ENCODE data around the gene DPF3.

Gene DPF3

DNA sequence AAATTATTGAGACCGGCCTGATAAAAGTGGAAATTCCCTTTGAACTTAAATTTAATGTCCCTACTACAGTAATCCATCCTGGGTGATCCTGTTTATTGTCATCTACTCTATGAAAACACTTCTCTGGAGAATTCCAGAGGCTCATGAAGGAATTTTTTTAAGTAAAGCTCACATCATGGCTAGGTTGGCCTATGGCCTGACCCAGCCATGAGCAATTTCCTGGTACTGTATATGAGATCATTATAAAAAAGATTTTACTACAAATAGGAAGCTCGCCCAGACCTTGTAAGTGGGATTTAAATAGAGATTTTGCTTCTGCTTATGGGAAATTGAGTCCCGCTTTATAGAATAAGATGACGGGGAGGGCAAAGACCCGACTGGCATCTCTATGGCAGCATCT, 215.5 kb downstream of the DPF3 start:
- no peak for DNase-seq

DNA sequence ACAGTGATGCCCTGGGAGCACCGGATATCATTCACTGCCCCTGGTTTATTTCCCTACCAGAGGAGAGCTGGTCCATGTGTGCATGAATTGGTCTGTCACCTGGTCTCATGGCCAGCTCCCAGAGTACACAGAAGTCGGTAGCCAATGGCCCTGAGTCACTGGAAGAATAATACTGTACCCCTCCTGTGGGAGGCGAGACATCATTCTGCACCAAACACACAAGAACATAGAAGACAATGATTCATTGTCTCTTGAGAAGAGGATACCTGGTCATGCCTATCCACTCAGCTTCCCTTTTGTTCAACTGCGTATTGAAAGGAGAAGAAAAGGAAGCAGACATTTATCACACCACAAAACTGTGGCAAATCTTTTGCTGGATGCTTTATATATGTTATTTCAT, 216.2 kb downstream of the DPF3 start:
- peak in 1 of 14 donors; percentile 9 for DNase-seq

DNA sequence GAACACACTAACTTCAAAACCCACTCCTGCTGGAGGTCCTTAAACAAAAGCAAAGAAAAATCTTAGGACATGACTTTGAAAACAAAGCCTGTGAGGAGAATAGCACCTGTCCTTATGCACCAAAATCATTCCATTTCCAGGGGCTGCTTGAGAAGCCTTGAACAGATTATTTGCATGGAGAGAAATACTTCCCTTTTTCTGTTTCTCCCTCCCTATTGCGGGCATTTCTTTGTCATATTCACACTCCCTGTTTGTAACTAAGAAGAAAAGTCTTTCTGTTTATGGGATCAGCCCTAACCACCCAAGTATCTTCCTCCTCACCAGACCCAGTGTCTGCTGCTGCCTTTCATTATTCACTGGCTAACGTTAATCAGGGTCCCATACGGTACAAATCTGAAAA, 218.8 kb downstream of the DPF3 start:
- no peak for DNase-seq

DNA sequence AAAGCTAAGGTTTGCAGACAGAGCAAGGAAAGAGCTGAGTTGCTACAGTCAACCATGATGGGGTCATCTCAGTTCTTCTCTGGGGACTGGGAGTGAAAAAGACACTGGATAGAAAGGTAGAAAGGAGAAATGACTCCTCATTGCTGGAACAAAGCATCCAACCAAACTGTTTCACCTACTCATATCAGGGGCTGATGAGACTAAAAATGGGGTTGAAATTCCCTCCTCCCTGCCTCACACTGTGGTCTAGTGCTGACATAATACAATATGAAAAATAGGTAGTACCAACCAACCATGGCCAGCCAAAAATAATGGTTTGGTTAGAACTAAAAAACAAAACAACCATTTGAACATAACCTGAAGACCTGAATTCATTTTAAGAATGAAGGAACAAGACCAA, 220.7 kb downstream of the DPF3 start:
- DNase-seq = no peak

DNA sequence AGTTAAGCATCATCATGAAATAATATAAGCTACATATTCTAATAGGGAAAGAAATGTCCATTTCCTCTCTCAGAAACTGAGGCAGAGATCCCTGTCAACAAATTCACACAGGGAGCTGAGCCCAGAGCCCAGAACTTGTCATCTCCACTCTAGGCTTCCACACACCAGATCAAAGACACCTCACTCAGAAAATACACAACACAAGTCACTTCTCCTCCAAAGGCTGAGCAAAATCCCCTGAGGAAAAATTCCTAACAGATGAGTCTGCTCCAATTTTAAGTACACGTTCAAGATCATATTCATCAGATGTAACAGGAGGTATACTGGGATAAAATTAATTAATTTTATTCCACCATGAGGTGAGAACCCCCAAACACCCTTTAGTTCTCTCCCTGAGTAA, 227.3 kb downstream of the DPF3 start:
- DNase-seq = no peak

DNA sequence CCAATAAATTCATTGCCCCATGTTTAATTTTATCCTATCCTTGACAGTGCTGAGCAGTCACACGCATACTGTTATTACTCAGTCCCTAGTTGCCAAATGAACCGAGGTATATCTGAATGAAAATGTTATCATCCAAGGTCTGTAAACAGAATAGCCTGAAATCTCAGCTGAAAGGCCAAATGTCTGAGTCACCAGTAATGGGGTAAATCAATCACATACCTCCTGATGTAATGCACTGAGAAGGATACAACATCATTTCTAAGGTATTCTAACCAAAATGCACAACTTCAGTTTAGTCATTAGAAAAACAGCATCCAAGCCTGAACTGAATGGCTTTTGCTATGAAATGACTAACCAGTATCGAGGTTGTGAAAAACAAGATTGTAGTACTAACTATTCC, 228.6 kb downstream of the DPF3 start:
- DNase-seq = no peak

DNA sequence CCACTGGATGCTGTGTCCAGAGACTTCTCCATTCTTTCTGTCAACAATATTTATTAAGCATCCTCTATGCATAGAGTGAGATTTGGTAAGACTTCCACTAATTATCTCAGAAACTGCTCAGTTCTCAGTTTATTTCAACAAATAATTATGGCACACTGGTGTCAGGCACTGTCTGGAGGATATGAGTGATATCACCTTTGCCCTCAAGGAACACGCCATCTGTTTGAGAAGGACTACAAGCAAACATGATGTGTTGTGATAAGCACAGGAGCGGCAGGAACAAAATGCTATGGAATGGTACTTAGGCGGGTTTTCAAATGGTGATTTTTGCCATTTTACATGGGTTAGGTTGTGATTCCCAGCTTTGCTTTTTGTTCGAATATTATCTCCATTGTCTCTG, 229.2 kb downstream of the DPF3 start:
- DNase-seq = no peak

DNA sequence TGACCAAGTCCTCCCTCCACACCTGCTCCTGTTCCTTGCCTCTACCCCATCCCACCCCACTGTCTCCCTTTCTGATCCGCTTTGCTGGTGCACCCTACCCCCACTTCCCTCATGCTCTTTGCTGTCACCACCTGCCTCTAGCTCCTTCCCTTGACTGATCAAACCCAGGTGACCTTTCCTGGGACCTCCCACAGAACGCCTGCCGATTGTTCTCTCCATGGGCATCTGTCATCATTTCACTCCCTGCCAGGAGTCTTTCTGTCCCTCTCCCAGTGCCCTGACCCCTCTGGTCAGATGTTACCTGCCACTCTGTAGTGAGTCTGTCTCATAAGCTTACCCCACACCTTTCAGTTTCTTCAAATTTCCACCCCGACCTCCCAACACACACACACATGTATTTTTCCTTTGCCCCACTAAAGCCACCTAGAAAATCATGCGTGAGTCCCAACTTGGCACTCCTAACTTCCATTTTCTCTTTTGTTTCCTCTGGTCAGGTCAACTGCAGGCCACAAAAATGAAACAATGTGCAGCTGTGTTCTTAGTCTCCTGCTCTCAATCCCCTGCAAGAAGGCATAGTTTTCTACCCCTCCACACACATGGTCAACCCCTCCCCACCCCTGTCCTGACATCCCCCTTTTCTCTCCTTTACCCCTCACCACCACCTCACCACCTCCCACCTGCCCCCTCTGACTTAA, 229.8 kb downstream of the DPF3 start:
- DNase-seq = no peak

DNA sequence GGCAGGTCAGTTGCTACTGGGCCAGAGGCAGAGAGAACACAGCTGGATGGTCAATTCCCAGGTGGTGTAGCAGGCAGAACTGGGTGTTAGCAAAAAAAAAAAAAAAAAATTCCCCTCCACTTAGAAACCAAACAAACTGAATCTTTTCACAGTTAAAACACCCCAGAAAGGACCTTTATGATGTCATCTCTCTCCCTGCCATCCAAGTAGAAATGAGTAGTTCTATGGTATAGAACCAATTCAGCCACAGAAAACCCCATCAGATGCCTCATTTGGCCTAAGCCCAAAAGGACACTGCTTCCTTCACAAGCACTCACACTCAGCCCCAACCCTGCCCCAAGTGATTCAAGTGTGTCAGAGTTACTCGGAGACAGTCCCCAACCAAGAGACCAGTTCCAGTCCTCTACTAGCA, 230.8 kb downstream of the DPF3 start:
- no peak for DNase-seq

DNA sequence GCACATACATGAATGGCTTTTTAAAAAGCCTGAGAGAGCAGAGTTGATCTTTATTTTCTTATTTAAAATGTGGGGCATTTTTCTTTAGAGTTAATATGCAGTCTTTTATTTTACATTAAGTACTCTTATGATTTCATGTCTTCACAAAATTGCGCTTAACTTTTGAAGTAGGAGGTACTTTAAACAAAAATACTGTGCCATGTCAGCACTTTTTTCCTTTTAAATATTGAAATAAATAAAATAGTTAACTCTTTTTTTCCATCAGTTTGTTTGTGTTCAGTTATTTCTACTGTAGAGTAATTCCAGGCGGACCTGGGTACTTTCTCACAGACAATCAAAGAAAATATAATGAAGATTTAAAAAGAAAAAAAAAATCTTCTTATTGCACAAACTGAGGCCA, 231.7 kb downstream of the DPF3 start:
- DNase-seq = no peak

DNA sequence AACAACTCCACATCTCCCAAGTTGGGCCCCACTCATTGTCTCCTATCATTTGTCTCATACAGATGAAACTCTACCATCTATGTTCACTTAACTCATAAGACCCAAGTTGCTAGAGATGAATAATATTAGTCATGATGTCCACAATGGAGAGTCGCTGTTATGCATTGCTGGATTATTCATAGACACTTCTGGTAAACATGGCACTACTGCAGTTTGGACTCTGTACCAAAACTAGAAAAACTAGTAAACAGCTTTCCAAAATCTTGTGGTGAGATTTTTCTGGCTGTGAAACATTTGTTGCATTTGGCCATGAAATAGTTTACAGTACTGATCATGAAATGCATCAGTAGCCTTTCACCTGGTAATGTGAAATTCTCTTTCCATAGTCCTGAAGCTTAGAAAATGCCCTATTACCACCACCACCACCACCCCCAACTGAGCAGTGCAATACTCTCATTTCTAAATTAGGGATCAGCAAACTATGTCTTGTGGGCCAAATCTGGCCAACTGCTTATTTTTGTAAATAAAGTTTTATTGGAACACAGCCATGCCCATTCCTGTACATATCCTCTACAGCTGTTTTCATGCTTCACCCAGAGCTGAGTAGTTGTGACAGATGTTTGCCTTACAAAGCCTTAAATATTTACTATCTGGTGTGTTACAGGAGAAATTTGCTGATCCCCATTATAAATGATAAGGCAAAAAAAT, 236.5 kb downstream of the DPF3 start:
- DNase-seq = no peak

DNA sequence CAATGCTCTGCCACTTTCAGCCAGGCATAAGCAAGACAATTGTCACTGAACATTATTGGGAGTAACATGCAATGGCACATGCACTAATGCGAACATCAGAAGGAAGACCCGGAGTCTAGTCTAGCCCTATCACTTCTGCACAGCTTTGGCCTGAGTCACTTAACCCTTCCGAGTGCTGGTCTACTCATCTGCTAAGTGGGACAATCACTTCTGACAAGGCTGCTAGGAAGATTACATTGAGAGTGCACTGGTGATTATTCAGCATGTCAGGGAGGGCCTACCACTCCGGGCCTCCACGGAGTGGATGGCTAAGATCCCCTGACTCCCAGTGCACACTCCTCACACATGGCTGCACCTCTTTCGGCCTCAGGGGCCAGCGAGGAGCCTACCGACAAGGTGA, 240.9 kb downstream of the DPF3 start:
- DNase-seq = no peak

DNA sequence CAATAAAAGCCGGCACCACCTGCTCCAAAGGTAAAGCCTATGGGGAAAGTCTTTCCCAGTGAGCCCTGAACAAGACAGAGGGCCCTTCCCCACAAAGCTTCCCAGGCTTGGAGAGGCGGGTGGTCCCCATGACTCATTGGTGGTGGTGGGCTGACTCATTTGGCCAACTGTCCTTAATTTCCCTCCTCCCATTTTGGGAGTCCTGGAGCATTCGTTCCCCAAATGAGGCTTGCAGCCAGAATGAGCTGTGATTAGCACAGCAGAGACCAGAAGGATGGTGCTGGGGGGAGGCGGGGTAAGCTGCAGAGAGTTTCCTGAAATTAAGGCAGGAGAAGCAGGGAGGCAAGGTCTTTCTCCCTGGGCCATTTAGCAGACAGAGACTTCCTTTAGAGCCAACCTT, 241.7 kb downstream of the DPF3 start:
- DNase-seq = peak in 2 of 14 donors; percentile 32 to 35

DNA sequence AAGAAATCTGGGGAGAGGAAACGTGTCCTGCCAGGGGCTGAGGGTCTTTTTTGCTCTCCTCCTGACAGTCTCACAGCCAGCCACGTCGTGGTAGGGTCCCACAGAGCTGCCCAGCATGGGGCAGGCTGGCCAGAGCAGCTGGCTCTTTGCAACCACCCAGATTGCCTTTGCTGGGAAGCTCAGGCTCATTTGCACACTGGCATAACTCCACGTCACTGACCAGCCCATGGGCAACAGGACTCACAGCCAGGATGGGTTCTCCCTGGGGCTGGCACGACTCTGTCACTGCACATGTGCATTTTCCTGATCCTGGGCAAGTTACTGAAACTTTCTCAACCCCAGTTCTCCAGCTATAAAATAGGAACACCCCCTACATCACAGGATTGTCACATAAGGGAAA, 242.2 kb downstream of the DPF3 start:
- peak in 7 of 14 donors; percentile 12 to 67 (median 36) for DNase-seq

DNA sequence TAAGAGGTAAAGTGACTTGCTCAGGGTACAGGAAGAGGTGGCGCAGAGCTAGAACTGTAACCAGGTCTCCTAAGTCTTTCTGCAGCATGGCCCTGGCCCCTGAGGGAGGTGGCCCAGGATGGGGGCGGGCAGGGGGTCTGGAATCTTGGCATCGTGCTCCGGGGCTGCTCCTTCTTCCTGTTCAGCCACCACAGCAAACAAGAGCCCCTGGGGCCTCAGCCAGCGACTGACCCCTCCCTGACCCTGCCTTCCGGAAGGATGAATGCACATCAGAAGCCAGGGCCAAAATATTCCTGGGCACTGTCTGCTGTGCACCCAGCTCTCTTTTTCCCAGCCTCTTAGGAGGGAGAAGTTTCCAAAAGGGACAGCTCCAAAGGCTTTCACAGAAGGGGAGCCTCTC, 242.8 kb downstream of the DPF3 start:
- peak in 3 of 14 donors; percentile 8 to 46 (median 33) for DNase-seq

DNA sequence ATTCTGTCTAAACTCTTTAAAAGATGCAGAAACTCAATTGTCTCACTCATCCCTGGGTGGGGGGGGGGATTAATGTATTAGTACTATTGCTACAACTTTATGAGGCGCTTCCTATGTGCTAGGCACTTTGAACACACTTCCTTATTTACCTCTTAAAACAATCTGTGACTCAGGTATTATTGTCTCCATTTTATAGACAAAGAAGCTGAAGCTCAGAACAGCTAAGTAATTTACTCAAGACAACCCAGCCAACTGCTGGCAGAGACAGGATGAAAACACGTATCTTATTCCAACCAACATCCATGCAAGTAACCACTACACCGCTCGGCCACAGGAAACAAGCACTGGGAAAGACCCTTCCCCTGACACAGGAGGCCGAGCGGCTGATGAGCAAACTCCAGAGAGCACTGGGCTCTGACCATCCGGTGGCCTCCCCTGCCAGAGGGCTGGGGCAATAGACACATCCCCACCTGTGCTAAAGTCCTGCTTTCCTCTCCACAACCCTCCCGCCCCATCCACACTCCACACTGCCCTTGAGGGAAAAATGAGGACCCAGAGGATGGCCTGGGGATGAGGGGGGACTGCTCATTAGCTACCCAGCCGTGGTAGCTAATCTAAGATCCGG, 244.2 kb downstream of the DPF3 start:
- DNase-seq = no peak

DNA sequence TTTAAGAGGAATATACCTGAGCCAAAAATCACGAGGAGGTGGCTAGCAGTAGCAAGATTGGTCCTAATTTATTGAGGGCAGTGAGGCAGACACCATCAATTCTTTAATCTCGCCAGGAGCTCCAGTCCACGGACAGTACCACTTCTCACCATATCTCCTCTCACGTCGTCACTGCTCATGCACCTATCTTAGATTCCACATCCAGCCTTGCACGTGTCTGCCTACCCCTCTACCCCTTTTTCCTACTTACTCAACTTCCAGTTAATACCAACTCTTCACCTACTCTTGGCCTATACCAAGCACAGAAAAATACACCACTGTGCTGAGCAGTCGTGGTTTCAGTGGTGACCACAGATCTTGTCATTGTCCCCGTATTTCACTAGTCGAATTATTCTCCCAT, 246.1 kb downstream of the DPF3 start:
- no peak for DNase-seq

DNA sequence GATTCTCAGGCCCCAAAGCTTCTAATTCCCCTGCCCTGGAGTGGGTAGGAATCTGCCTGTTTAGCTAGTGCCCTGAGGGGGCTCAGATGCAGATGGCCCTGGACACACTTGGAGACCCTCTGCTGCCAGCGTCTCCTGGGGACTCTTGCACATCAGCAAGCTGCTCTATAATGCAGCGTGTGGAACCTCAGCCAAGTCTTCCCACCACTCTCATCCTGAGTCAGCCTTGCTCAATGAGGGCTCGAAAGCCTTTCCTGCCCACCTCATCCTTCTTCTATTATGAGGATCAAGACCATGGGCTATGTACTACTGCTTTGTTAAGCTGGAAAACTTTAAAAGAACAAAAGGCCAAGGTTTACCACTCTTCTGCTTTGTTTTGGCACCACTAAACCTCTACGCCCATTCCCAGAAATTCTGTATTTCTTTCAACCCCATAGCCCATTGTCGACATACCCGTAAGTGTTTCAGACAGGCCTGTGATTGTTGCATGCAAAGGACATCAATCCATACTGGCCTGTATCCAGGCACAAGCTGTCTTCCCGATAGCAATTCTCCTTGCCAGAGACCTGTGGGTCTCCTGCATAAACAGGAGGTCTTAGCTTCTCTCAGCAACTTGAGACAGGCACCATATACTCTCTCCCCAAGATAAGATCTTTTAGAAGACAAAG, 246.9 kb downstream of the DPF3 start:
- DNase-seq = peak in 2 of 14 donors; percentile 20 to 43

DNA sequence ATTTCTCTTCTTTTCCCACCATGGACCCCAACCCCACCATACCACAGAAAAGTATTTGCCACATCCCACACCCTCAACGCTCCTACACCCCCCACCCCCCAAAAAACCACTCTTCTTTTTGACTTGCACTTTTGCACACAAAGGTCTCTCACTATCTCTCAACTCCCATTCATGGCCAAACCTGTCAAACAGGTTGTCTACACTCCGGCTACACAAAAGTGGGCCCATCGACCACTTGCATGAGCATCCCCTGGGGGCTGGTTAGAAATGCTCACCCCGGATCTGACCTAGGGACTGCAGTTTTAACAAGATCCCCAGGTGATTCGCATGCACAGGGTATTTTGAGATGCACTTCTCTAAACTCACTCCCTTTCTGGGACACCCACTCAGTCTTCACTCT, 248.2 kb downstream of the DPF3 start:
- DNase-seq = no peak

DNA sequence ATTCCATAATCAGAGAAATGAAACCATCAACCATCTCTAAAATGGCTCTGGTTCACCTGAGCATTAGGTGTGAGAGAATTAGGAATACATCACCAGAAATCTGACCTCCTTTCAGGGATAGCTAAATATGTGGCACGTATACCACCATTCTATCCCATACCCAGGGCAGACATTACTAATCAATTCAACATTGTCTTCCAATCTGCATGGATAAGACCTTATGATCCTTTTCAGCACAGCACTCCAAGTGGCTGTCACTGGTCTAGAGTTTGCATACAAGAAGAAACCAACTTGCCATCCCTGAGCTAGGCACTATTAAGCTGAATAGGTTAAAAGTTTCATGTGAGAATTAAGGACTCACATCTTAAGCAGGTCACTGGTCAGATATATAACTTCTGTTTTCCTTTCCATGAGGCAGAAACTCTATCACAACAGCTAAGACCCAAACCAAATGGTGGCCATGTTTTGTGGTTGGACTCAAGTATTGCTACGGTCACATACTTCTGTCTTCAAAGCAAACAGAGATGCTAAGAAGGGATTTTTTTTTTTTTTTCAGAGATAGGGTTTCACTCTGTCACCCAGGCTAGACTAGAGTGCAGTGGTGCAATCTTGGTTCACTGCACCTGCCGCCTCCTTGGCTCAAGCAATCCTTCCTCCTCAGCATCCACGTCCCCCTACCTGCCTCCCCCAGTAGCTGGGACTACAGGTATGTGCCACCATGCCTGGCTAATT, 249.0 kb downstream of the DPF3 start:
- no peak for DNase-seq

DNA sequence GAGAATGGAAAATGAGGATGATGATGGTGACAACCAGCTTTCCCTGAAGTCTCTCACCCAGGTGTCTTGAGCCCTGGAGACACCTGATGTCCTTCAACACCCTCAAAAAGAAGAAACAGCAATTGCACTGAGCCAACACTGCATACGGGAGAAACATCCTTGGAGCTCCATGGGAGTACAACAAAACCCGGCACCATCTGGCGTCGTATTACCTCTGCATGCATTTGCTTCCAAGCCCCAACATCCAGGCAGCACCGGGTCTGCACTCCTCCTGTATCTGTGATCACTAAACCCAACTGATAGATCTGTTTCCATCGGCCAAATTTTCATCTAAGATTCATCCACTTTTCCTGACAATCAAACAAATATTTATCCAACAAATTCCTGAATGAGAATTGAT, 249.9 kb downstream of the DPF3 start:
- peak in 1 of 14 donors; percentile 77 for DNase-seq

DNA sequence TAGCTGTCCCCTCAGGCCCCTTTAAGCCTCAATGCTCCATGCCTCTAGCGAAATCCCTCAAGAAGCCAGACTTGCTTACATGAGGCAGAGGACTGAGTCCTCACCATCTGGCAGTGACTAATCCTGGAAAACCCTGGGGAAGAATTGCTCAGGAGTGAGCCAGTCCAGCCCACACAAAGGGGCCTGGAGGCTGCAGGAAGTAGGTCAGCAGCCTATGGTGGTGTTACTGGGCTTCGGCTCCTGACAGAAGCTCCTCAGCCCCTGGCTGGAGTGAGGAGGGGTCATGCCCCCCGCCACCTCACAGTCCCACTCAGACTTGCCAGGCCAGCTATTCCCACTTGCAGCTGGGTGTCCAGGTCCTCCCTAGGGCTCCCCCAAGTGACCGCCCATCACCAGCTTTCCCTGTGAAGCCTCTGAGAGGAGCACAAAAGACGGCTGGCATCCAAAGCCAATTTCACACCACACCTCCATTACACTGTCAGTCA, 250.5 kb downstream of the DPF3 start:
- DNase-seq = peak in 7 of 14 donors; percentile 8 to 85 (median 32)

All from C1 segment of cervical spinal cord (tissue), 14 donors.